ENCODE results near the gene ITSN2. TPM values are rescaled to one million over a fixed set of nuclear protein-coding genes. Genes with fewer than 3 reads are reported as not detected.

The ITSN2 gene
- polyA plus RNA-seq, 3 donors: 26.0 to 91.1 (median 40.4) TPM

DNA sequence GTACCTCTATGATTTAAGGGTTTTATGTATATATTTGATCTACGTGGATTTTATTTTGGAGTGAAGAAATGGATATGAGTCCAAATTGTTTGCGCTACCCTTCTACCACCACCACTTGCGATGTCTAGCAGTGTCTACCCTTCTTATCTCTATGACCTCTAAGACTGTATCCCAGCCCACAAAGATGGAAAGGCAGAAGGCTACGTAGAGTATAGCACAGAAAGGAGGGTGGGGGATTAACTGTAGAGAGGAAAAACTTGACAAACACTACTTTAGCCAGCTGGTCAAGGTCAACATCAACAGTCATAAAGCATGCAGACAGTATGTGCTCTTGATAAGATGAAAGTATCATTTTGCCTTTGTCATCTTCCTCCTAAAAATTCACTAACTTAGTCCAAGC, 14.4 kb downstream of the ITSN2 start:
- Histone ChIP-seq H3K27me3 (ENCODE audit: control insufficient read depth in 2 of 2, insufficient read depth in 2 of 2, low read length in 2 of 2) (no peaks in the 10 kb centered on the region), H3K4me1 (ENCODE audit: control insufficient read depth in 1 of 2, insufficient read depth in 2 of 2, low read length in 2 of 2) (peaks cover 22 to 34% of the 10 kb centered on the region in 2 donors), H3K27ac (ENCODE audit: low read depth in 1 of 2, low read length in 2 of 2) (no peak overlapping the region), H2AFZ (ENCODE audit: insufficient read depth, low read depth, low read length, poor library complexity, severe bottlenecking) (no peak overlapping the region), H3K4me2 (replicated peaks; ENCODE audit: extremely low read depth, low read length, poor library complexity, severe bottlenecking) (no peak overlapping the region), H3K9me3 (replicated peaks in 1 of 2; ENCODE audit: control insufficient read depth in 1 of 2, insufficient read depth in 1 of 2, low read length in 2 of 2) (no peaks in the 10 kb centered on the region), H3K79me2 (ENCODE audit: insufficient read depth, low read length) (peaks cover 100% of the 10 kb centered on the region), H3K9ac (ENCODE audit: insufficient read depth, low read length, poor library complexity, severe bottlenecking) (no peak overlapping the region), H3K36me3 (replicated peaks in 1 of 2; ENCODE audit: control insufficient read depth in 1 of 2, insufficient read depth in 2 of 2, low read length in 2 of 2) (no peaks in the 10 kb centered on the region), H4K20me1 (ENCODE audit: insufficient read depth, low read length) (peaks cover 98% of the 10 kb centered on the region), H3K4me3 (replicated peaks in 1 of 3; ENCODE audit: low read depth in 2 of 3, low read length in 3 of 3) (no peak overlapping the region)
- no CpG with 5 or more reads among the region's 4 CpGs for WGBS (ENCODE audit: insufficient coverage)
- TF ChIP-seq, protein P1, sequence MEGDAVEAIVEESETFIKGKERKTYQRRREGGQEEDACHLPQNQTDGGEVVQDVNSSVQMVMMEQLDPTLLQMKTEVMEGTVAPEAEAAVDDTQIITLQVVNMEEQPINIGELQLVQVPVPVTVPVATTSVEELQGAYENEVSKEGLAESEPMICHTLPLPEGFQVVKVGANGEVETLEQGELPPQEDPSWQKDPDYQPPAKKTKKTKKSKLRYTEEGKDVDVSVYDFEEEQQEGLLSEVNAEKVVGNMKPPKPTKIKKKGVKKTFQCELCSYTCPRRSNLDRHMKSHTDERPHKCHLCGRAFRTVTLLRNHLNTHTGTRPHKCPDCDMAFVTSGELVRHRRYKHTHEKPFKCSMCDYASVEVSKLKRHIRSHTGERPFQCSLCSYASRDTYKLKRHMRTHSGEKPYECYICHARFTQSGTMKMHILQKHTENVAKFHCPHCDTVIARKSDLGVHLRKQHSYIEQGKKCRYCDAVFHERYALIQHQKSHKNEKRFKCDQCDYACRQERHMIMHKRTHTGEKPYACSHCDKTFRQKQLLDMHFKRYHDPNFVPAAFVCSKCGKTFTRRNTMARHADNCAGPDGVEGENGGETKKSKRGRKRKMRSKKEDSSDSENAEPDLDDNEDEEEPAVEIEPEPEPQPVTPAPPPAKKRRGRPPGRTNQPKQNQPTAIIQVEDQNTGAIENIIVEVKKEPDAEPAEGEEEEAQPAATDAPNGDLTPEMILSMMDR (IDR thresholded peaks at IDR 0.05): no peak
- Mint-ChIP-seq H3K4me3 (no peak overlapping the region), H3K9me3 (peaks cover 0 to 1% (median 0%) of the 10 kb centered on the region in 7 donors), H3K36me3 (peaks cover 0 to 6% of the 10 kb centered on the region in 2 donors), H3K27ac (peak overlapping the region in 1 of 7 donors; percentile 15), H3K4me1 (peaks cover 57% of the 10 kb centered on the region), H3K27me3 (ENCODE audit: low read depth in 3 of 3) (no peaks in the 10 kb centered on the region)
- intact Hi-C loops (cut with micrococcal nuclease): no loop called here
- DNase-seq: no peak

DNA sequence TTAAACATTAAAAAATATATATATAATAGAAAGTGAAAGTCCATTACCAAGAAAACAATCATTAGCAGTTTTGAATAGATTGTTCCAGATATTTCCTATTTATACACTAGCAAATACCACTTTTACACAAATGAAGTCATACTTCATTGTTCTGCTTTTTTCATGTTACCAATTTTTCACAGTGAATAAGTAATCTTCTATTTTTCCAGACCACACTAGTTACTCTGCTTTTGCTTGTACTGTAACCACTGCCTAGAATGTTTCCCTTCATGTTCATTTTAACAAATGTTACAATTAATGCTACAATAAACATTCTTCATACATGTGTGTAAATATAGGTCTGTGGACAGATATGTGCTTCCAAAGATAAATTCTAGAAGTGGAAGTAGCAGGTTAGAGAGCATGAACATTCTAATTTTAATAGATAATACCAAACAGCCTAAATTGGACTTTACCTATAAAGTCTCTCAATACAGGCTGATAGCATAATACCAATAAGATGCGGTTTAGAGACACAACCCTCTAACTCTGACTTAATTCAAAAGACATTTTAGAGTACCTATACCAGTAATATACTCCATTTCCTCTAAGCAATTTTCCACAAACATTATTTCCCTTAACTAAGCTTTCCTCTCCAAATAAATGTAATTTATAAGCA, 17.0 kb downstream of the ITSN2 start:
- TF ChIP-seq, protein P1 (IDR thresholded peaks at IDR 0.05): no peak
- Mint-ChIP-seq H3K27me3 (ENCODE audit: low read depth in 3 of 3) (no peaks in the 10 kb centered on the region), H3K4me3 (no peak overlapping the region), H3K9me3 (peaks cover 0 to 1% (median 0%) of the 10 kb centered on the region in 7 donors), H3K27ac (peak overlapping the region in 6 of 7 donors; percentile 36 to 91 (median 69)), H3K4me1 (peaks cover 57% of the 10 kb centered on the region), H3K36me3 (peaks cover 0 to 12% of the 10 kb centered on the region in 2 donors)
- Histone ChIP-seq H2AFZ (ENCODE audit: insufficient read depth, low read depth, low read length, poor library complexity, severe bottlenecking) (no peak overlapping the region), H3K27me3 (ENCODE audit: control insufficient read depth in 2 of 2, insufficient read depth in 2 of 2, low read length in 2 of 2) (no peaks in the 10 kb centered on the region), H4K20me1 (ENCODE audit: insufficient read depth, low read length) (peaks cover 98% of the 10 kb centered on the region), H3K79me2 (ENCODE audit: insufficient read depth, low read length) (peaks cover 100% of the 10 kb centered on the region), H3K36me3 (replicated peaks in 1 of 2; ENCODE audit: control insufficient read depth in 1 of 2, insufficient read depth in 2 of 2, low read length in 2 of 2) (no peaks in the 10 kb centered on the region), H3K4me3 (replicated peaks in 1 of 3; ENCODE audit: low read depth in 2 of 3, low read length in 3 of 3) (peak overlapping the region in 1 of 3 experiments; percentile 16), H3K27ac (ENCODE audit: low read depth in 1 of 2, low read length in 2 of 2) (peak overlapping the region in 1 of 2 donors; percentile 62), H3K9me3 (replicated peaks in 1 of 2; ENCODE audit: control insufficient read depth in 1 of 2, insufficient read depth in 1 of 2, low read length in 2 of 2) (no peaks in the 10 kb centered on the region), H3K9ac (ENCODE audit: insufficient read depth, low read length, poor library complexity, severe bottlenecking) (no peak overlapping the region), H3K4me2 (replicated peaks; ENCODE audit: extremely low read depth, low read length, poor library complexity, severe bottlenecking) (peak overlapping the region; percentile 3), H3K4me1 (ENCODE audit: control insufficient read depth in 1 of 2, insufficient read depth in 2 of 2, low read length in 2 of 2) (peaks cover 32 to 49% of the 10 kb centered on the region in 2 donors)
- DNase-seq: peak in 1 of 3 donors; percentile 40
- 100% methylated on average over 1 of the region's 1 CpG for whole genome bisulfite sequencing (ENCODE audit: insufficient coverage)
- intact Hi-C loops (cut with micrococcal nuclease): no loop called here
